NOMO-1 treated with DMSO at 0.1 percent for 48 hours (cell line): Measurements from ENCODE around the gene CAMKMT.
"Not testable (repeated sequence)": the region's sequence is repeated elsewhere in the genome, so short reads cannot be mapped to it uniquely, and the experiment has no call there.

Experiments
- DNase-seq: peaks from one replicate; lab custom pipeline; 2025; ENCODE audit not compliant: unreplicated experiment; lab: John Stamatoyannopoulos, UW

Gene CAMKMT

DNA sequence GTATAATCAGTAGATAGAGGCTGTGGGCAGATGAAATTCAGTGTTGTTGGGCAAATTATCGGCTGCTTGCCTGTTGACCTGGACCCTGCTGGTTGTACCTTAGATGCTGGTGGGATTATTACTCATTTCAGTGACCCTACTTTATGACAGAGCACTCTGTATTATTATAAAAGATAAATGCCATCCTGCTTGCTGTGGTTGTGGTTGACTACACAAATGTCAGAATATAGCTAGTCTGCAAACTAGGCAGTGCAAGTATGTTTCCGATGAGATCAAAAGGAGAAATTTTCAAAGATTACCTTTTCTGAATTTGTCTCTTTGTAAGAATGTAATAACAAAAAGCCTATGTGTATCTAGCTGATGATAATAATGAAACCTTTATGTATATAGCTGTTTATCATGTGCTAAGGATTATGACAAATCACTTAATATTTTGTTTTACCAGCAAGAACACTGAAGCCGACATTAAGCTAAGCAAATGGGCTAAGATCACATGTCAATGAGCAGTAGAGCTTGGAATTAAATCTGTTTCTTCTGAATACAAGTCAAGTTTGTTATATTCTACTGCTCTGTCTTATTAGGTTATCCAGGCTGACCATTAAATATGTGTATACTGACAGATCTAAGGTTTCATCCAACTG is 219.2 kb downstream of the CAMKMT start:
- no peak for DNase-seq

DNA sequence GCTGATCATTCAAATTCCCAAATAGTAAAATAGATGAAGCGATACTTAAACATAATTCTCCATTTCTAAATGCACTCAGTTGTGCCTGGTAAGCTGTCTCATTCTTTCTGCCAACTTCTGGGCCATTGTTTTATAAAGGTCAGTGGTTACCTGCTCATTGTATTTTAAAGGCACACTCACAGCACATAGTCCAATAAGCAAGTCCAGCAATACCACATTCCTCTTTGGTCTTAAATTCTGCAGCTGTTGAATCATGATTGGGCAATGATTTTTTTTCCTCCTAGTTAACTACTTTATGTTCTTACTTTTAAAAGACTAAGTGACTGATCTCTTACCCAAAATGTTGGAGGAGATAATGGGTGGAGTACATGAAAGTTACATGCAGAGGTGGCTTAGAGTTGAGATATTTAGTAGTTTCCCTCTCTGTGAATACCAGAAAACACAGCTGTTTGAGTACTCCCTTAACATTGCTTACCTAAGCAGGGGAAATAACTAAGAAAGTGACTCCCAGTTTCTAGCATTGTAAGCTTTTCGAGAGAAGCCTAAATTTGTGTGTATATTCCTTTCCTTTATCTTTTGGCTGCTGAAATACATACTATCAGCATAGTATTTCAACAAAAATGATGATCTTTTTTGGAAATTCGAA is 220.7 kb downstream of the CAMKMT start:
- DNase-seq = no peak

DNA sequence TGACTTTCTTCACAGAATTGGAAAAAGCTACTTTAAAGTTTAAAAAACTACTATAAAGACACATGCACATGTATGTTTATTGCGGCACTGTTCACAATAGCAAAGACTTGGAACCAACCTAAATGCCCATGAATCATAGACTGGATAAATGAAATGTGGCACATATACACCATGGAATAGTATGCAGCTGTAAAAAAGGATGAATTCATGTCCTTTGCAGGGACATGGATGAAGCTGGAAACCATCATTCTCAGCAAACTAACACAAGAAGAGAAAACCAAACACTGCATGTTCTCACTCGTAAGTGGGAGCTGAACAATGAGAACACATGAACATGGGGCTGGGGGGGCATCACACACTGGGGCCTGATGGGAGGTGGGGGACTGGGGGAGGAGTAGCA is 233.9 kb downstream of the CAMKMT start:
- DNase-seq = not testable (repeated sequence)

DNA sequence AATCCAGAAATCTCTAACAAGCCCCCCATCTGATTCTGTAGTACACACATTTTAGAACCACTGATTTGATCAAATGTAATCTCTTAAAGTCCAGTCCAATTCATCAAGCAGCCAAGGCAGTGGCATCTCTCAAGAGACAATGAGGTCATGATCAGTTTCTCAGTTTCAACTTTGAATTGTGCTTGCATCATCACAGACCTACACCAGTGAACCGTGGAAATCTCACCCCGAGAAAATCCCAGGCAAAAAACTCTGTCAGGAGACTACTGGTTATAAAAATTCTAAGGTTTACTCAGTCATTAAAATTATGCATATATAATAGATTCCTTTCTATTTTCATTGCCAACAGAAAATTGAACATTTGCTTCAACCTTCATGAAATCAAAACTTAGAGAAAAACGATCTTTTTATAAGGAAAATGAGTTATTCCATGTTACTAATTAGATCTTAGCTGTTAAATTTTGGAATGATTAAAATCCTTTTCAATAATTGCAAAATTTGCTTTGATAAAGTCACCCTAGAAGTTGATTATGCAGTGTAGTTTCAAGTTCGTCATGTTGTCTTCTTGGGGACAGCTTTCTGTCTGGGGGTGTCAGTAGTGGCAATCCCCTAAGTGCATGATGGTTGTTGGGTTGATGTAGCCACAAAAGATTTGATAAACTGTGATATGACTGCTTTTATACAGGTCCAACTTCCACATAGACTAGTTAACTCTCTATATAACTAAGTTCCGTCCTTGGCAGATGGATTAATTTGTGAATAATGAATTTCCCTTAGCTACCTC is 235.0 kb downstream of the CAMKMT start:
- no peak for DNase-seq

DNA sequence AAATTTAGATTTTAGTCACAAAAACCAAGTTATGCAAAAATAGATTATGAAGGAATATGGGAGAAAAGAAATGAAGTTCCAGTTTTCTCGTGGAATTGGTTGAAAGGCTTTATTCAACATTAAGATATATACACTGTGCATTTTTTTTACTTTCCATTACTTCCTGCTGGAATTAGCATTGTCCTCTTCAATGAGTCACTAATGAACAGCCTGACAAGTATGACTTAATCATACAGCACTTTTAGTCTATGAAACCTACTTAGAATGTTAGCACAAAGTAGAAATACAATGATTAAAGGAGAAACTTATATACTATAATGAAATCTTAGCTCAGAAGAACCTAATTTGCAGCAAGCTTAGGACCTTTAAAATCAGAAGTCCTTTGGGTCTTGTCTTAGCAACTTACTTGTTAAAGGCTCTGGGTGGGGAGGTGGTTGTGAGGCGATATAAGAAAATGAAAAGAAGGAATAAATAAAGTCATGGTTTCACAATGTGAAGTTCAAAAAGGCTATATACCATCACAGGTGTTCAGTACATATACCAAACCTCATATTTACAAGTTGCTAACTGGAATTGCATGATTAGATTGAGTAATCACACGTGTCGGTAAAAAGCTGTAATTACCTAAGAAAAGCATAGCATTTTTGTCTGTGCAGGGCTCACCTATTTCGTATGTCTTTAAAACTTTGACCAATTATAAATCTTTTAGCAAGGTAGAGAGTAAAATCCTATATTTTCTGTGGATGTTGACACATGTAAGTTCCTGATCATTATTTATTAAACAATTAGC is 236.8 kb downstream of the CAMKMT start:
- no peak for DNase-seq

DNA sequence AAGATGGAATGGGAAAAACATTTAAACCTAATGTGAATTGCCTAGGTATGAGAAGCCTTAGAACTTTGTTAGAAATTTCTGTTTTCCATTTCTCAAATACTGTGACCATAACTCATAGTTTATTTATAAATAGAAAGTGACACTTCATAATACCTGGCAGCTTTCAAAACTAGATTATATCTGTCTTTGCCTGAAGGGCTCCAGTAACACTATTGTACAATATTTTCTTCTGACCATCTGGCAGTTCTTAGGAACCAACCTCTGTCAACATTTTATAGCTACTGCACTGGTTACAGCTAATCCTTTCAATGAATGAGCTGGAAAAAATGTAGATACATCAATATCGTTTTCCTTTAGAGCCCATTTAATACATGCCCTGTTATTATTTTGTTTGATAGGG is 237.4 kb downstream of the CAMKMT start:
- no peak for DNase-seq

DNA sequence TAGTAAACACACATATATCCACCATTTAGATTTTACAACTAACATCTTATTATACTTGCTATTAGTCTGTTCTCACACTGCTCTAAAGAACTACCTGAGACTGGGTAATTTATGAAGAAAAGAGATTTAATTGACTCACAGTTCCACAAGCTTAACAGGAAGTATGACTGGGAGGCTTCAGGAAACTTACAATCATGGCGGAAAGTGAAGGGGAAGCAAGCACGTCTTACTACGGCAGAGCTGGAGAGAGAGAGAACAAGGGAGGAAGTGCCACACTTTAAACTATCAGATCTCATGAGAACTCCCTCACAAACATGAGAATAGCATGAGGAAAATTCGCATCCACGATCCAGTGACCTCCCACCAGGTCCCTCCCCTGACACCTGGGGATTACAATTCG is 240.7 kb downstream of the CAMKMT start:
- no peak for DNase-seq

DNA sequence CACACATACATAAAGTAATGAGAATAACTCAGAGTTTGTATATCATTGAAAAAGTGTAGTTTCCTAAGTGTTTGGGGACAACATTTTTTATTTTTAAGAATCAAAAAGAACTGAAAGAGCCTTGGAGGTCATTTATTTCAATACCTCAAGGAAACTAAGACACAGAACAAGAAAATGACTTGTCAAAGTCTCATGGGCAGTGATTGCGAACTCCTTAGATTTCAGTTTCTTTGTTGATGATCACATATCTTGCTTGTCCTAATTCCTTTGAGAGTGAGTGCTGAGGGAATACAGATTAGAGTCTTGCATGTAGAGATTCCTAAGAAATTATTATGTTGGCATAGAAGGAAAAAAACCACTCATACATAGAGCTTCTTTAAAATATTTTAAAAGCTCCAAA is 243.8 kb downstream of the CAMKMT start:
- DNase-seq = no peak

DNA sequence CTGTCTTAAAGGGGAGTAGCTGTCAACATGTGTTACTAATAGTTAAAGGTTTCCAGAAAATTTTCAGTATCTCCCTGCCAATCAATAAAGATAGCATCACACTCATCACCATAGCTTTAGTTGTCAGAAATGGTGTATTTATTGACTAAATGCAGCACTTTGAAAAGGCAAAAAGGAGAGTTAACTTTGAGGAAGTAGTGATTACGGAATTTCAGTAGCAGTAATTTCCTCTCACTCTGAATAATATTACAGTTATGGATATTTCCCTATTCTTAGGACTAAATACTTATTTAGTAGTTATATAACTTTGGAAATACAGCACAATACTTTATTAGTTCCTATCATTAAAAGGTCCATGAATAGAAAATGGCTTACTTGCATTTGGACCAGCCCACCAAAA is 250.5 kb downstream of the CAMKMT start:
- DNase-seq = peak; percentile 56

DNA sequence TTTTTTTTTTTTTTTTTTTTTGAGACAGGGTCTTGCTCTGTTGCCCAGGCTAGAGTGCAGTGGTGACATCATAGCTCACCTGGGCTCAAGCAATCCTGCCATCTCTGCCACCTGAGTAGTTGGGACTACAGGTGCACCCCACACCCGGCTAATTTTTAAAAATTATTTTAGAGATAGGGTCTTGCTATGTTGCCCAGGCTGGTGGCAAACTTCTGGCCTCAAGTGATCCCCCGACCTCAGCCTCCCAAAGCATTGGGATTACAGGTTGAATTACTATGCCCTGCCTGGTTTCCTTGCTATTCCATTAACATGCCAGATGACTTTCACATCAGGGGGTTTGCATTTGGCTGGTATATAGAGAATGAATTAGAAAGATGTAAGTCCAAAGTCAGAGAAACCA is 253.2 kb downstream of the CAMKMT start:
- DNase-seq = no peak

DNA sequence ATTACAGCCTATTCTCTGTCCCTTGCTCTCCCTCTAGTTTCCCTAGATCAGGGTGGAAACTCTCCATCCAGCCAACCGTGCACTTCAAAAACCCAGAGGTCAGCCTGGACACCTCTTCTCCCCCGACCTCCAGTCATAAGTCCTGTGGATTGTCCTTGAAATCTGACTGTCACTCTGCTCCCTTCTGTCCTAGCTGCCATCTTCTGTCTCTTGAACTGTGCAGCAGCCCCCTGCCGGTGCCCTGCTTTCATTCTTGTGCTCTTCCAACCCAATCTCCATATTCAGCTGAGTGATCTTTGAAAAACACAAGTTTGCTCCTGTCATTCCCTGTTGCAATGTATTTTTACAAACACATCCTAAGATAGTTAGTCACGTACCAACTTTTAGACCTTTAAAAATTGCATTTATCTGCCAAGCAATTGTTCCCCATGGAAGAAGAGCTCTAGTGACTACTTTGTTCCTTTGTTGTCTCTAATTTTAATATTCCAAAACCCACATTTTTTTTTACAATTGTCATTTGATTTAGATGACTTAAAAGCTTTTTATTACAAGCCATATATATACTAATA is 254.3 kb downstream of the CAMKMT start:
- DNase-seq = no peak

DNA sequence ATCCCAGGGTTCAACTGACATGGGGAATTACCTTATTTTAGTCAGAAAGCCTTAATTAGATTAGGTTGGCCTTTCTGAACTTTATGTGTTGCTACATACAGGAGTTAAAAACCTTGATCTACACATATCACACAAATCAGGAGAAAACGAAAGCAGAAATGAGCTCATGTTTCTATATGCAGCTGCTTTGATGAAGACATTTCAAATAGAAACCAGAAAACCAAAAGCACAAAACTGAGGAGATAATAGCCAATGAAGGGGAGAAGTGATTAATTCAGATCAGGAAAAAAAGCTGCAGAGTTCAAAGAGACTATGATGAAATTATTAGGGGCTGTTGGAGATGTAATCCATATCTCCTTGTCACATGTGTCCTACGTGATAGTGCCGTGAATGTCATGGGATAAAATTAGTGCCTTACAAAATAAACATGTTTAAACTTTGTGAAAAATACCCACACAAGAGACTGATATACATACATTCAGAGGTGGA is 255.0 kb downstream of the CAMKMT start:
- peak; percentile 48 for DNase-seq

DNA sequence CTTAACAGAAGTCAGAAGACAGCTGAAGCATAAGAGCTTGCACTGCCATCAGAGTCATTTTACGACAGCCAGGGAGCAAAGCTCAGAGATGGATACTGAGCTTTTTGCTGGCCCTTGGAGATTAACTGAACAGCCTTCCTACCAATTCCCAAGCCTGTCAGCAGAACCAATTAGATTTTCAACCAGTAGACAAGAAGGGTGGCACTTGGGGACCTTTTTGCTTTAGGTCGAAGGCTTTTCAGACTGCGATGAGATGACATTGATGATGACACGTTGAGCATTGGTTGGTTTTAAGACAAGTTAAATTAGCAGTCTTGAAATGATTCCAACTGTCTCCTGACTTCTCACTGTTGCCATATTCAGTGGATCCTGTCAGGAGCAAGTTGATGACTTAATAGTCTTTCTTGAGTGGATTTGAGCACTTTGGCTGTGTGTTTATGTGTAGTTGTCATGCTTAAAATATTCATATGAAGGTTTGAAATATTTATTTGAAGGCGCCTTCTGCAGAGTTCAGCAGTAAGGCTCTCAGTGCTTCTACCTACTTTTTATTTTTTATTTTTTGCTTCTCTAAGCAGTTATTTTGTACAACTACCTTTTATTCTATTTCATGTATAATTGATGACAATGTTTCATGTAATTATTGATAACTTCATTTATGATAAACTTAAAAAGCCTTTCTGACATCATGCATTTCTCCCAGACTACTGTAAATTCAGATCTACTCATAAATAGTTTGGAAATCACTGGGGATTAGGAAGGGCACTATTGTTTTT is 256.7 kb downstream of the CAMKMT start:
- DNase-seq = no peak

DNA sequence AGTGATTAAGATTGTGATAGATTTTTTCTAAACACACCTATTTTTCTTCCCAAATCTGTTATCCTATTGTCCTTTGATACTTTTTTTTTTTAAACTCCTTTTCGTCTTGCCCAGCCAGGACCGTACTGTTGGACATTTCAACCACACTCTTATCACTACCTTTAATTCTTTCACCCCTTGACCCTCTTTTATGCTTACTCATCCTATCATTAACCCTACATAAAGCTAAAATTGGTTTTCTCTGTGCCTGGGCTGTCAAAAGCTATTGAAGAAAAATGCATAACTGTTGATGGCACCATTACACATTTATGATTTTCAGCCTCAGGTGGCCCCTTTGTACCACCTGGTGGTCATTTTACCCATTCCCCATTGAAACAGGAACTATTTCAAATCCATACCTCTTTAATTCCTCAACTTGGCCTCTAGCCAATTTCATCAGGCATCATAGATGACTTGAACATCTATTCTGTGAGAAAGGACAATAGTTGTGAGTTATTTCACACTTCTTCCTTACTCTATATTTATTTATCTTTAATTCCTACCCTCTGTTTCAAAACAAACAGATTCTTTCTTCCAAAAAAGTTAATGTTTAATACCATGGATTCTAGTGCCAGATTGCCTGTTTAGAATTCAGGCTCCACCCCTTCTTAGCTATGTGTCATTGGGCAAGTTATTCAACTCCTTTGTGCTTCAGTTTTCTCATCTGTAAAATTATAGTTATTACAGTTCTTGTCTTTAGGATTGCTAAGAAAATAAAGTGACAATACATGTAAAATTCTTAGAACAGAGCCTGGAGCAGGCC is 258.6 kb downstream of the CAMKMT start:
- no peak for DNase-seq

DNA sequence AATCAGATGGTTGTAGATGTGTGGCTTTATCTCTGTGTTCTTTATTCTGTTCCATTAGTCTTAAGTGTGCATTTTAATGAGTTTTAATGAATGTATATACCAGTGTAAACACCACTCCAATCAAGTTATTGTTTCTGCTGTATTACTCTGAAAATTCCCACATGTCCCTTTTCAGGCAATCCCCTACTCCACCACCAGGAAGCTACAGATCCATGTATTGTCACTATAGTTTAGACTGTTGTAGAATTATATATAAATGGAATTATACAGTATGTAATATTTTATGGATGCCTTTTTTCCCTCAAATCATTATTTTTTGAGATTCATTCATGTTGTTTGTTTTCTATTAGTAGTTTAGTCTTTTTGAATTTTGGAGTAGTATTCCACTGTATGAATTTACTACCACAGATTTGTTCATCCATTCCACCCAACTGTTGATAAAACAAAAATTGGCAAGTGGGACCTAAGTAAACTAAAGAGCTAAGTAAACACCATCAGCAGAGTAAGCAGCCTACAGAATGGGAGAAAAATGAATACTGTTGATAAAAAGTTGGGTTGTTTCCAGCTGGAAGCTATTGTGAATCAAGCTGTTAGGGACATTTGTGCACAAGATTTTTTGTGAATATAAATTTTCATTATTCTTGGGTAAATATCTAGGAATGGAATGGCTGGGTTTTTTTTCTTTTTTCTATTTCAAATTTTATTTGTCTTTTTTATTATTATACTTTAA is 262.0 kb downstream of the CAMKMT start:
- no peak for DNase-seq

DNA sequence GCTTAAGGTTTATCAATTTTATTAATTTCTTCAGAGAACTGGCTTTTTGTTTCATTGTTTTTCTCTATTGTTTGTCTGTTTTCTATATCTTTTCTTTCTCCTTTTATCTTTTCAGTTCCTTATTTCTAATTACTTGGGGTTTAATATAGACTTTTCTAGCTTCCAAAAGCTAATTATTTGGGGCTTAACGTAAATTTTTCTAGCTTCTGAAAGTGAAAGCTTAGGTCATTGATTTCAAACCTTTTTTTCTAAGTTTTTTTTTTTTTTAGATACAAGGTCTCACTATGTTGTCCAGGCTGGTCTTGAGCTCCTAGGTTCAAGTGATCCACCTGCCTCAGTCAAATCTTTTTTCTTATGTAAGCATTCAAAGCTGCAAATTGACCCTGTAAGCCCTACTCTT is 266.6 kb downstream of the CAMKMT start:
- DNase-seq = no peak

DNA sequence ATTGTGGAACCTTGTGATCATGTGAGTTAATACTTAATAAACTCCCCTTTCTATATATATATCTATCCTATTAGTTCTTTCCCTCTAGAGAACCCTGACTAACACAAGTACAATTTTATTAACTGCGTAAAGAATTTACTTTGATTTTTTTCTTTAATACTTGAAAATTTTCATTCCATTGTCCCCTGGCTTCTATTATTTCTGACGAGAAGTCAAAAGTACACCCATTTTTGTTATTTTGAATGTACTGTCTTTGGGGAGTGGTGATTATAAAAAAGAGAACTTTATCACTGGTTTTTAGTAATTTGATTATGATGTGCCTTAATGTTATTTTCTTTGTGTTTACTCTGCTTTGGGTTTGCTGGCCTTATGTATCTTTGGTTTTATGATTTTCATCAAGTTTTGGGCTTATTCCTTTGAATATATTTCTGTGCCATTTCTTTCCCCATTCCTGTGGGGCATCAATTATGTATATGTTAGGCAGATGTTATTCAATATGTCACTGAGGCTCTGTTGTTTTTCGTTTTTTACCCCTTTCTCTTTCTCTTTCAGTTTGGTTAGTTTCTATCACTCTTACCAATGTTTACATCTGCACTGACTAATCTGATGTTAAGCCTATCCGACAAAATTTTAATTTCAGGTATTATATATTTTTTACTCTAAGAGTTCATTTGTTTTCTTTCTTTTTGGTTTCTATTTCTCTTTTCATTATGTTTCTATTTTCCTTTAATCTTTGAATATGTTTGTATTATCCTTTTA is 271.4 kb downstream of the CAMKMT start:
- no peak for DNase-seq

DNA sequence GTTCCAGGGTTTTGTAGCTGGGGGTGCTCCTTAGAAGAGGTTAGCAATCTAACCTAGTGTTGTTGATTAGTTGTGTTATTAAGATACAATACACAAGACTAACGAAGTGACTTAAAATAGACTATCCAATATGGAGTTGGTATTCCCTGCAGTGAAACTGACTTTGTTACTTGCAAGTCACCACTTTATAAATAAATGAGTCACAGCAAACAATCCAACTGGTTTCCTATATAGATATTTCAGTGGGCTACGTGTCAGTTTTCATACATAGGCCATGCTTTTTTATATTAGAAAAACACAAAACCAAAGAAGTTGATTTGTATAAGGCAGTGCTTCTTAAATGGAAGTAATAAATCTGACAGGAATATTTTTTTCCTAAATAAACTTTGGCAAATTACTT is 274.0 kb downstream of the CAMKMT start:
- DNase-seq = no peak
